SK-N-SH (cell line): Measurements from ENCODE around the gene PEX14.

ENCODE experiments used
- CTCF ChIP-seq: fragments of 200-600 bp; sonication (generic); IDR thresholded peaks from 2 replicates; pipeline ENCODE4 v1.6.1; 2017; ENCODE audit warnings: antibody characterized with exemption, mild to moderate bottlenecking, moderate library complexity
- EZH2phosphoT487 ChIP-seq: fragments of 200-600 bp; sonication (generic); IDR thresholded peaks from 2 replicates; pipeline ENCODE4 v1.6.1; 2017; ENCODE audit warnings: low read depth, mixed run types, mild to moderate bottlenecking, antibody characterized with exemption, moderate library complexity, borderline replicate concordance
- FOXM1 ChIP-seq: IDR thresholded peaks from 2 replicates; pipeline ENCODE4 v1.4.0; 2012; ENCODE audit warnings: low read depth, mild to moderate bottlenecking
- MXI1 ChIP-seq: IDR thresholded peaks from 2 replicates; pipeline ENCODE4 v1.6.1; 2012; ENCODE audit warnings: mild to moderate bottlenecking, low read depth, low read length, improper control_type of control experiment
- POLR2AphosphoS5 ChIP-seq: IDR thresholded peaks from 2 replicates; pipeline ENCODE4 v1.6.1; 2012; ENCODE audit warnings: low read depth, low read length

GRCh38 chr1:10446790-10447422 is 27.8 kb upstream of the PEX14 start:
- TF ChIP-seq CTCF (no peak), EZH2phosphoT487 (no peak), MXI1 (no peak), FOXM1 (no peak), POLR2AphosphoS5 (no peak)
